Measurements from ENCODE around the gene USP48.

The USP48 gene

GRCh38 chr1:21672478-21673276 lies 110.3 kb downstream of the USP48 start:
- no peak for DNase-seq (ENCODE audit: extremely low read depth, insufficient read length)
- no peak overlapping the region for H3K4me3 ChIP-seq (replicated peaks; ENCODE audit: low read depth, low read length)
- TF ChIP-seq, protein P1, sequence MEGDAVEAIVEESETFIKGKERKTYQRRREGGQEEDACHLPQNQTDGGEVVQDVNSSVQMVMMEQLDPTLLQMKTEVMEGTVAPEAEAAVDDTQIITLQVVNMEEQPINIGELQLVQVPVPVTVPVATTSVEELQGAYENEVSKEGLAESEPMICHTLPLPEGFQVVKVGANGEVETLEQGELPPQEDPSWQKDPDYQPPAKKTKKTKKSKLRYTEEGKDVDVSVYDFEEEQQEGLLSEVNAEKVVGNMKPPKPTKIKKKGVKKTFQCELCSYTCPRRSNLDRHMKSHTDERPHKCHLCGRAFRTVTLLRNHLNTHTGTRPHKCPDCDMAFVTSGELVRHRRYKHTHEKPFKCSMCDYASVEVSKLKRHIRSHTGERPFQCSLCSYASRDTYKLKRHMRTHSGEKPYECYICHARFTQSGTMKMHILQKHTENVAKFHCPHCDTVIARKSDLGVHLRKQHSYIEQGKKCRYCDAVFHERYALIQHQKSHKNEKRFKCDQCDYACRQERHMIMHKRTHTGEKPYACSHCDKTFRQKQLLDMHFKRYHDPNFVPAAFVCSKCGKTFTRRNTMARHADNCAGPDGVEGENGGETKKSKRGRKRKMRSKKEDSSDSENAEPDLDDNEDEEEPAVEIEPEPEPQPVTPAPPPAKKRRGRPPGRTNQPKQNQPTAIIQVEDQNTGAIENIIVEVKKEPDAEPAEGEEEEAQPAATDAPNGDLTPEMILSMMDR (IDR thresholded peaks at IDR 0.05; ENCODE audit: insufficient read depth, low read length, poor library complexity, severe bottlenecking) = no peak
- H3K27me3 ChIP-seq (replicated peaks; ENCODE audit: control insufficient read depth, insufficient read depth, low read length) = peaks cover 10% of the 10 kb centered on the region
- H3K36me3 ChIP-seq (ENCODE audit: control insufficient read depth, insufficient read depth, low read length) = peaks cover 4% of the 10 kb centered on the region

DNA sequence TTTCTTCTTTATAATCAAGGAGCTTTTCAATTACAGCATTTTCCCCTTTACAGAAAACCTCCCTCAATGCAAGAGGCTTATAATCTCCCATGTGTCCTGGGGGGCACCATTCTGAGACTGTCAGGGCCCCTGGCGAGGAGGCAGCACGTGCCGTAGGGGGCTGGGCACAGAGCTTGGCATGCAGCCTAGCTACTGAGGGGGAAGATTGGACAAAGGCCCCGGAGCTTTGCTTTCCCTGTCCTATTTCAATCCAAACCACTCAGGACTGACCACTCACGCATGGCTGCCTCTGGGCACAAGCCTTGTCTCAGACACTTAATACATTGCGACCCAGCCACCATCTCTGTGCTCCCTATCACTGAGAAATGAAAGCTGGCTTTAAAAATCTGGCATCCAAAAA lies 111.0 kb downstream of the USP48 start:
- no peaks in the 10 kb centered on the region for H3K36me3 ChIP-seq (ENCODE audit: control insufficient read depth, insufficient read depth, low read length)
- no peak overlapping the region for H3K4me3 ChIP-seq (replicated peaks; ENCODE audit: low read depth, low read length)
- TF ChIP-seq, protein P1 (IDR thresholded peaks at IDR 0.05; ENCODE audit: insufficient read depth, low read length, poor library complexity, severe bottlenecking) = no peak
- no peak for DNase-seq (ENCODE audit: extremely low read depth, insufficient read length)
- peaks cover 10% of the 10 kb centered on the region for H3K27me3 ChIP-seq (replicated peaks; ENCODE audit: control insufficient read depth, insufficient read depth, low read length)

GRCh38 chr1:21670956-21671902 lies 111.7 kb downstream of the USP48 start:
- DNase-seq (ENCODE audit: extremely low read depth, insufficient read length) = no peak
- H3K4me3 ChIP-seq (replicated peaks; ENCODE audit: low read depth, low read length) = no peak overlapping the region
- TF ChIP-seq, protein P1 (IDR thresholded peaks at IDR 0.05; ENCODE audit: insufficient read depth, low read length, poor library complexity, severe bottlenecking) = no peak
- peaks cover 10% of the 10 kb centered on the region for H3K27me3 ChIP-seq (replicated peaks; ENCODE audit: control insufficient read depth, insufficient read depth, low read length)
- no peaks in the 10 kb centered on the region for H3K36me3 ChIP-seq (ENCODE audit: control insufficient read depth, insufficient read depth, low read length)

- TF ChIP-seq, protein P1 (IDR thresholded peaks at IDR 0.05; ENCODE audit: insufficient read depth, low read length, poor library complexity, severe bottlenecking) = no peak
- peaks cover 10% of the 10 kb centered on the region for H3K27me3 ChIP-seq (replicated peaks; ENCODE audit: control insufficient read depth, insufficient read depth, low read length)
- no peak overlapping the region for H3K4me3 ChIP-seq (replicated peaks; ENCODE audit: low read depth, low read length)
- H3K36me3 ChIP-seq (ENCODE audit: control insufficient read depth, insufficient read depth, low read length) = no peaks in the 10 kb centered on the region
- DNase-seq (ENCODE audit: extremely low read depth, insufficient read length) = no peak
Observed at GRCh38 chr1:21670059-21670881, 112.7 kb downstream of the USP48 start.

GRCh38 chr1:21669258-21670058 lies 113.5 kb downstream of the USP48 start, which contains the start of gene RAP1GAP:
TSS of gene RAP1GAP (minus strand) at chr1:21669357. CDS start at chr1:21620032, 49,325 bp downstream.
- no peak within 1 kb of the TSS; the same call in 1 of the 2 replicates for H3K4me3 ChIP-seq (replicated peaks; ENCODE audit: low read depth, low read length)
- peaks cover 10% of the 10 kb centered on the region for H3K27me3 ChIP-seq (replicated peaks; ENCODE audit: control insufficient read depth, insufficient read depth, low read length)
- TF ChIP-seq, protein P1 (IDR thresholded peaks at IDR 0.05; ENCODE audit: insufficient read depth, low read length, poor library complexity, severe bottlenecking) = peak; percentile 23
- DNase-seq (ENCODE audit: extremely low read depth, insufficient read length) = no peak
- H3K36me3 ChIP-seq (ENCODE audit: control insufficient read depth, insufficient read depth, low read length) = no peaks in the 10 kb centered on the region
